NCI-H510A (cell line): Measurements from ENCODE around the gene HMGCS2.

Experiments
- DNase-seq: peaks from one replicate; lab custom pipeline; 2025; lab: John Stamatoyannopoulos, UW

Gene HMGCS2

GRCh38 chr1:119768778-119769177, at the start of gene HMGCS2:
TSS of gene HMGCS2 (minus strand) at chr1:119768905. CDS start at chr1:119768844, 61 bp downstream.
- DNase-seq, result no peak

GRCh38 chr1:119818181-119818580, 49.5 kb upstream of the HMGCS2 start:
- DNase-seq, result no peak

GRCh38 chr1:119816407-119816806, 47.7 kb upstream of the HMGCS2 start:
- DNase-seq, result no peak

GRCh38 chr1:119815928-119816327, 47.2 kb upstream of the HMGCS2 start:
- no peak for DNase-seq

- DNase-seq, result no peak
Observed at GRCh38 chr1:119815361-119815760, 46.7 kb upstream of the HMGCS2 start.

GRCh38 chr1:119814288-119814687, 45.6 kb upstream of the HMGCS2 start:
- DNase-seq, result no peak

GRCh38 chr1:119811985-119812557, 43.4 kb upstream of the HMGCS2 start:
- no peak for DNase-seq

- no peak for DNase-seq
Observed at GRCh38 chr1:119811387-119811786, 42.7 kb upstream of the HMGCS2 start, which contains the start of gene REG4. TSS of gene REG4 (minus strand) at chr1:119811460. CDS start at chr1:119808769, 2,691 bp downstream.

- peak; percentile 31 for DNase-seq
Observed at GRCh38 chr1:119808972-119809550, 40.4 kb upstream of the HMGCS2 start.

- DNase-seq, result no peak
Observed at GRCh38 chr1:119808491-119808890, 39.8 kb upstream of the HMGCS2 start.

- no peak for DNase-seq
Observed at GRCh38 chr1:119806489-119806888, 37.8 kb upstream of the HMGCS2 start.

- no peak for DNase-seq
Observed at GRCh38 chr1:119805746-119806145, 37.0 kb upstream of the HMGCS2 start.

- DNase-seq, result no peak
Observed at GRCh38 chr1:119805247-119805646, 36.5 kb upstream of the HMGCS2 start.

GRCh38 chr1:119799599-119800177, 31.0 kb upstream of the HMGCS2 start:
- no peak for DNase-seq

GRCh38 chr1:119799003-119799402, 30.3 kb upstream of the HMGCS2 start:
- no peak for DNase-seq

- DNase-seq, result no peak
Observed at GRCh38 chr1:119797606-119798005, 28.9 kb upstream of the HMGCS2 start.

- no peak for DNase-seq
Observed at GRCh38 chr1:119797162-119797561, 28.5 kb upstream of the HMGCS2 start.

GRCh38 chr1:119795261-119796200, 26.8 kb upstream of the HMGCS2 start:
- peak; percentile 46 for DNase-seq

GRCh38 chr1:119794876-119795240, 26.2 kb upstream of the HMGCS2 start:
- no peak for DNase-seq

- no peak for DNase-seq
Observed at GRCh38 chr1:119794230-119794875, 25.6 kb upstream of the HMGCS2 start.

- no peak for DNase-seq
Observed at GRCh38 chr1:119791377-119791776, 22.7 kb upstream of the HMGCS2 start.
